ENCODE data around the gene ATP10B.
A peak's percentile ranks its signal among the peaks of the same experiment; 100 is the strongest.

The ATP10B gene

GRCh38 chr5:160797020-160797419 is 55.0 kb downstream of the ATP10B start:
- Histone ChIP-seq H3K9me3 (replicated peaks in 1 of 11) (peaks cover 0 to 21% (median 6%) of the 10 kb centered on the region in 11 experiments; a peak in 8 of 22 replicates), H3K36me3 (no peaks in the 10 kb centered on the region), H3K27me3 (no peaks in the 10 kb centered on the region), H3K27ac (peak overlapping the region in 2 of 11 experiments; percentile 17 to 86; a peak in 2 of 22 replicates), H4K20me1 (no peaks in the 10 kb centered on the region), H3K4me2 (peak overlapping the region in 4 of 11 experiments; percentile 5 to 21 (median 6); a peak in 4 of 22 replicates), H3K4me3 (no peak overlapping the region), H3K4me1 (peaks cover 26 to 50% (median 37%) of the 10 kb centered on the region in 10 experiments), H3K9ac (no peak overlapping the region)
- no peak for TF ChIP-seq Cebpa-rat (IDR thresholded peaks at IDR 0.05)

DNA sequence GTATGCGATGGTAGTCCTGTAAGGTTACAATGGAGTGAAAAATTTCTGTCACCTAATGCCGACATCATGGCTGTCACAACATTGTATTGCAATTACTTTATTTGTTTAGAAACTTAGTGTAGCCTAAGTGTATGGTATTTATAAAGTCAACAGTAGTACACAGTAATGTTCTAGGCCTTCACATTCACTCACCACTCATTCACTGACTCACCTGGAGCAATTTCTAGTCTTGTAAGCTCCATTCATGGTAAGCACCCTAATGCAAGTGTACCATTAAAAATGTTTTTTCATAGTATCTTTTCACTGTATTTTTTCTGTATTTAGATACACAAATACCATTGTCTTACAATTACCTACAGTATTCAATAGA is 58.5 kb downstream of the ATP10B start:
- no peaks in the 10 kb centered on the region for H3K27me3 ChIP-seq
- H4K20me1 ChIP-seq, result no peaks in the 10 kb centered on the region
- no peak overlapping the region for H3K4me2 ChIP-seq
- H3K4me3 ChIP-seq, result no peak overlapping the region
- no peak for TF ChIP-seq Cebpa-rat (IDR thresholded peaks at IDR 0.05)
- no peaks in the 10 kb centered on the region for H3K36me3 ChIP-seq
- H3K27ac ChIP-seq, result no peak overlapping the region
- H3K9me3 ChIP-seq (replicated peaks in 1 of 11), result peaks cover 0 to 24% (median 7%) of the 10 kb centered on the region in 11 experiments; a peak in 9 of 22 replicates
- H3K9ac ChIP-seq, result no peak overlapping the region
- H3K4me1 ChIP-seq, result peaks cover 9 to 23% (median 15%) of the 10 kb centered on the region in 10 experiments

GRCh38 chr5:160792732-160793529 is 59.1 kb downstream of the ATP10B start:
- no peak overlapping the region for H3K27ac ChIP-seq
- peaks cover 0 to 19% (median 3%) of the 10 kb centered on the region in 11 experiments; a peak in 6 of 22 replicates for H3K9me3 ChIP-seq (replicated peaks in 1 of 11)
- no peak for TF ChIP-seq Cebpa-rat (IDR thresholded peaks at IDR 0.05)
- H3K36me3 ChIP-seq, result no peaks in the 10 kb centered on the region
- no peaks in the 10 kb centered on the region for H3K27me3 ChIP-seq
- H4K20me1 ChIP-seq, result no peaks in the 10 kb centered on the region
- no peak overlapping the region for H3K4me2 ChIP-seq
- no peak overlapping the region for H3K4me3 ChIP-seq
- H3K4me1 ChIP-seq, result peaks cover 3 to 17% (median 9%) of the 10 kb centered on the region in 10 experiments; a peak in 19 of 20 replicates
- no peak overlapping the region for H3K9ac ChIP-seq

GRCh38 chr5:160792281-160792680 is 59.7 kb downstream of the ATP10B start:
- no peaks in the 10 kb centered on the region for H3K27me3 ChIP-seq
- H3K9me3 ChIP-seq (replicated peaks in 1 of 11), result peaks cover 0 to 13% (median 0%) of the 10 kb centered on the region in 11 experiments; a peak in 5 of 22 replicates
- H3K27ac ChIP-seq, result peak overlapping the region in 1 of 11 experiments; percentile 14; a peak in 1 of 22 replicates
- no peak overlapping the region for H3K4me2 ChIP-seq
- no peaks in the 10 kb centered on the region for H4K20me1 ChIP-seq
- no peak for TF ChIP-seq Cebpa-rat (IDR thresholded peaks at IDR 0.05)
- no peaks in the 10 kb centered on the region for H3K36me3 ChIP-seq
- H3K9ac ChIP-seq, result no peak overlapping the region
- H3K4me3 ChIP-seq, result no peak overlapping the region
- H3K4me1 ChIP-seq, result peaks cover 0 to 12% (median 4%) of the 10 kb centered on the region in 10 experiments; a peak in 9 of 20 replicates

DNA sequence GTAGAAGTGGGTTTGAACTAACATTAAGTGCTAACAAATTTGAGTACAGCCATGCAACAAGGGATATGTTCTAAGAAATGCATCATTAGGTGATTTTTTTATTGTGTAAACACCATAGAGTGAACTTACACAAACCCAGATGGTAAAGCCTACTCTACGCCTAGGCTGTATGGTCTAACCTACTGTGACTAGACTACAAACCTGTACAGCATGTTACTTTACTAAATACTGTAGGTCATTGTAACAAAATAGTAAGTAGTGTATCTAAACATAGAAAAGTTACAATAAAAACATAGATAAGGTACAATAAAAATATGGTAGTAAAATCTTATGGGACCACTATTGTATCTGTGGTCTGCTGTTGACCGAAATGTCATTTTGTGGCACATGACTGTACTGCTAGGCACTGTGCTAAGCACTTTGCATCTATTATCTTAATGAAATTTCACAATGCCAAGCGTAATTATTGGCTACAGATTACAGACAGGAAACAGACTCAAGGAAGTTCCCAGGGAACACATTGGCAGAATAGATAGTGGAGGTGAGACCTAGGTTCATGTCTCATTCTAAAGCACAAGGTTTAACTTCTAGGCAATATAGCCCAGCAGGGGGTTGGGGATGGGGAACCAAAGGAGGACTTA is 62.7 kb downstream of the ATP10B start:
- no peaks in the 10 kb centered on the region for H4K20me1 ChIP-seq
- peaks cover 0 to 12% (median 0%) of the 10 kb centered on the region in 10 experiments; a peak in 3 of 20 replicates for H3K4me1 ChIP-seq
- no peak overlapping the region; a peak in 1 of 22 replicates for H3K4me2 ChIP-seq
- H3K9me3 ChIP-seq (replicated peaks in 1 of 11), result peaks cover 0 to 10% (median 0%) of the 10 kb centered on the region in 11 experiments; a peak in 1 of 22 replicates
- no peak overlapping the region for H3K27ac ChIP-seq
- no peak for TF ChIP-seq Cebpa-rat (IDR thresholded peaks at IDR 0.05)
- H3K9ac ChIP-seq, result no peak overlapping the region
- H3K27me3 ChIP-seq, result no peaks in the 10 kb centered on the region
- no peak overlapping the region for H3K4me3 ChIP-seq
- H3K36me3 ChIP-seq, result no peaks in the 10 kb centered on the region

- no peaks in the 10 kb centered on the region for H3K36me3 ChIP-seq
- no peak for TF ChIP-seq Cebpa-rat (IDR thresholded peaks at IDR 0.05)
Observed at GRCh38 chr5:160788102-160788660, 63.8 kb downstream of the ATP10B start.

DNA sequence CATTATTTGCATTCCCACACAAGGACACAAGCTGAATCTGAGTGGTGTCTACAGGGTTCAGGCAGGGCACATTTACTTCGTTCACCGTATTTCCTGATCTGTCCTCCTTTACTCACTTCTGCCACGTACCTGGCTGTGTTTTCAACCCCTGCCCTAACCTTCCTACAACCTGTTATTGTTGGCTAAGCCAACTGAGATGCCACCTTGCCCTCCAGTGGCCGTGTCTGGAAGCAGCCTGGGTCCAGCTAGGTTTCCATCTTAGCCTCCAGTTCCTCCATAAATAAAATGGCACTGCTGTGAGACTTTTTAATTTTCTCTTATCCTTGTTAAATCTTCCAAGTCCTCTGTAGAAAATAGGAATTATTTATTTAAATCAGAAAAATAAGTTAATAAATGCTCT is 64.8 kb downstream of the ATP10B start:
- H3K27me3 ChIP-seq, result no peaks in the 10 kb centered on the region
- no peak overlapping the region for H3K9ac ChIP-seq
- no peak for TF ChIP-seq Cebpa-rat (IDR thresholded peaks at IDR 0.05)

More at GRCh38 chr5:160788102-160788660, 63.8 kb downstream of the ATP10B start:
- Histone ChIP-seq H3K9me3 (replicated peaks in 1 of 11) (peaks cover 0 to 10% (median 0%) of the 10 kb centered on the region in 11 experiments; a peak in 1 of 22 replicates), H4K20me1 (no peaks in the 10 kb centered on the region), H3K4me3 (no peak overlapping the region), H3K4me2 (no peak overlapping the region), H3K9ac (no peak overlapping the region), H3K27ac (no peak overlapping the region), H3K4me1 (peaks cover 0 to 12% (median 0%) of the 10 kb centered on the region in 10 experiments; a peak in 3 of 20 replicates), H3K27me3 (no peaks in the 10 kb centered on the region)

GRCh38 chr5:160774666-160775315 is 77.2 kb downstream of the ATP10B start:
- Histone ChIP-seq H3K9me3 (replicated peaks in 1 of 11) (no peaks in the 10 kb centered on the region), H3K27ac (no peak overlapping the region), H4K20me1 (no peaks in the 10 kb centered on the region), H3K4me1 (peaks cover 0 to 27% (median 3%) of the 10 kb centered on the region in 10 experiments; a peak in 7 of 20 replicates), H3K36me3 (no peaks in the 10 kb centered on the region), H3K27me3 (no peaks in the 10 kb centered on the region), H3K4me3 (no peak overlapping the region), H3K9ac (no peak overlapping the region), H3K4me2 (no peak overlapping the region)
- TF ChIP-seq Cebpa-rat (IDR thresholded peaks at IDR 0.05), result no peak

More for the DNA sequence above, 64.8 kb downstream of the ATP10B start:
- peaks cover 0 to 9% (median 0%) of the 10 kb centered on the region in 10 experiments; a peak in 3 of 20 replicates for H3K4me1 ChIP-seq
- H3K4me3 ChIP-seq, result no peak overlapping the region
- no peaks in the 10 kb centered on the region for H3K36me3 ChIP-seq
- peaks cover 0 to 10% (median 0%) of the 10 kb centered on the region in 11 experiments; a peak in 1 of 22 replicates for H3K9me3 ChIP-seq (replicated peaks in 1 of 11)
- H3K27ac ChIP-seq, result no peak overlapping the region
- H3K4me2 ChIP-seq, result 0 out of 22 replicates have a peak overlapping the region, but pooled peaks of 1 of the 11 experiments have one; percentile 6
- no peaks in the 10 kb centered on the region for H4K20me1 ChIP-seq
